PC-3 (cell line): Measurements from ENCODE around the gene UBE2F.

Source experiments
- CTCF ChIP-seq: fragments of 300-600 bp; sonication (generic); conservative IDR thresholded peaks from 2 replicates; pipeline ENCODE4 v1.5.1; 2017; ENCODE audit warnings: antibody characterized with exemption, low read depth, mild to moderate bottlenecking, low read length
- EZH2 ChIP-seq: fragments of 300-600 bp; sonication (generic); IDR thresholded peaks from one replicate; pipeline ENCODE4 v1.6.1; 2017; ENCODE audit warnings: antibody characterized with exemption, mild to moderate bottlenecking, low read length; ENCODE audit not compliant: unreplicated experiment
- EZH2phosphoT487 ChIP-seq: fragments of 300-600 bp; sonication (generic); IDR thresholded peaks from 2 replicates; pipeline ENCODE4 v1.6.1; 2018; ENCODE audit warnings: mild to moderate bottlenecking, antibody characterized with exemption, low read length, borderline replicate concordance

DNA sequence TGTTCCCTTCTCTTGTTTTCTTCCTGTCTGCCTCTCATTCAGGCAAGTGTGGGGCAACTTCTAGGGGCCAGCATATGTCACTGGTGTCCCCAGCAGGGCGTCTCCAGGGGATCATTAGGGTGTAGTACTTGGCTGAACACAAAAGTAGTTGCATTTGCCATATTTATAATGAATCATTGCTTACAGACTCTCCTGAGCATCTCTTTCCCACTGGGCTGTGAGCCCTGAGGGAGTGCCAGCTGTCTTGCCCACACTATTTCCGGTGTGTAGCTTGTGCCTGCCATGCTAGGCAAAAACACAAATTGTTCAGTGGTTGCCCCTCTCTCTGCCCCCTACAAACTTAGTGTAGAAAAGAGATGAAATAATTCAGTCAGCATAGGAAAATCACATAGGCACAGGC is 53.1 kb downstream of the UBE2F start:
- TF ChIP-seq CTCF (no peak), EZH2 (no peak), EZH2phosphoT487 (no peak)
